IMR-90 (cell line): ENCODE measurements around the gene HDAC3. TPM values are rescaled to one million over a fixed set of nuclear protein-coding genes. Genes with fewer than 3 reads are reported as not detected.

Experiments used
- ATAC-seq: fragments of 200-7000 bp; cut with Tn5 transposase; 2 replicates; pipeline ENCODE4 v1.9.1; 2020; ENCODE audit warnings: low read depth, mild to moderate bottlenecking, moderate library complexity
- BruUV-seq: library from RNA; stranded (reverse); fragments of 400-500 nt; replicated peaks from 2 replicates; lab custom pipeline; 2021; lab: Mats Ljungman, UMichigan
- CTCF ChIA-PET: fragments of 300-600 bp; formaldehyde crosslinking; extraction: SDS; loops from one replicate; lab custom pipeline; 2021; ENCODE audit warnings: antibody characterized with exemption; lab: Yijun Ruan, JAX
- POLR2A ChIA-PET: fragments of 300-600 bp; sonication (Branson Sonifier 250); formaldehyde crosslinking; loops from one replicate; lab custom pipeline; 2022; ENCODE audit warnings: antibody characterized with exemption; ENCODE audit not compliant: unreplicated experiment; lab: Charles Lee
- DNase-seq: peaks from one replicate; pipeline ENCODE4 v3.0.0; 2013
- H2AFZ ChIP-seq: replicated peaks from 2 replicates; pipeline ENCODE3; 2013; ENCODE audit warnings: low read length, mild to moderate bottlenecking; ENCODE audit not compliant: poor library complexity
- H2AK5ac ChIP-seq: 2 replicates; pipeline ENCODE4 v1.6.1; 2013; ENCODE audit warnings: low read depth, low read length, inconsistent platforms
- H2AK9ac ChIP-seq: replicated peaks from 2 replicates; pipeline ENCODE3; 2013; ENCODE audit warnings: mild to moderate bottlenecking, low read depth, low read length, moderate library complexity; ENCODE audit not compliant: poor library complexity
- H2BK120ac ChIP-seq: 2 replicates; pipeline ENCODE4 v1.6.1; 2013; ENCODE audit warnings: low read depth, low read length, inconsistent platforms
- H2BK15ac ChIP-seq: 3 replicates; pipeline ENCODE4 v1.6.1; 2013; ENCODE audit warnings: low read depth, low read length, inconsistent platforms
- H2BK20ac ChIP-seq: 2 replicates; pipeline ENCODE4 v1.6.1; 2013; ENCODE audit warnings: low read depth, mild to moderate bottlenecking, inconsistent platforms, low read length, moderate library complexity
- H2BK5ac ChIP-seq: 2 replicates; pipeline ENCODE4 v1.6.1; 2013; ENCODE audit warnings: mild to moderate bottlenecking, low read depth, low read length, inconsistent platforms; ENCODE audit not compliant: poor library complexity, severe bottlenecking
- H3K14ac ChIP-seq: replicated peaks from 2 replicates; pipeline ENCODE4 v1.6.1; 2013; ENCODE audit warnings: low read depth, low read length, inconsistent platforms
- H3K18ac ChIP-seq: 2 replicates; pipeline ENCODE4 v1.6.1; 2013; ENCODE audit warnings: low read depth, low read length, control low read depth
- H3K23ac ChIP-seq: 2 replicates; pipeline ENCODE4 v1.6.1; 2013; ENCODE audit warnings: low read depth, low read length, inconsistent platforms
- H3K27ac ChIP-seq: 2 replicates; pipeline ENCODE4 v1.5.1; 2013; ENCODE audit warnings: mild to moderate bottlenecking, control low read depth, low read length; ENCODE audit not compliant: insufficient read depth
- H3K27me3 ChIP-seq: 2 replicates; pipeline ENCODE4 v1.6.1; 2013; ENCODE audit warnings: low read length; ENCODE audit not compliant: control insufficient read depth, insufficient read depth
- H3K36me3 ChIP-seq: 2 replicates; pipeline ENCODE4 v1.6.1; 2013; ENCODE audit warnings: low read length, mixed read lengths; ENCODE audit not compliant: control insufficient read depth, insufficient read depth
- H3K4ac ChIP-seq: 2 replicates; pipeline ENCODE4 v1.6.1; 2013; ENCODE audit warnings: low read depth, low read length, inconsistent platforms
- H3K4me1 ChIP-seq: 2 replicates; pipeline ENCODE4 v1.6.1; 2013; ENCODE audit warnings: low read length, mixed read lengths; ENCODE audit not compliant: control insufficient read depth, insufficient read depth
- H3K4me2 ChIP-seq: 2 replicates; pipeline ENCODE4 v1.6.1; 2013; ENCODE audit warnings: low read depth, mild to moderate bottlenecking, control low read depth, low read length, moderate library complexity
- H3K4me3 ChIP-seq: 2 replicates; pipeline ENCODE4 v1.5.1; 2013; ENCODE audit warnings: low read depth, mild to moderate bottlenecking, control low read depth, low read length, moderate library complexity; ENCODE audit not compliant: insufficient read depth
- H3K56ac ChIP-seq: 2 replicates; pipeline ENCODE4 v1.6.1; 2013; ENCODE audit warnings: low read length, inconsistent platforms; ENCODE audit not compliant: insufficient read depth; ENCODE audit errors: extremely low read depth
- H3K79me1 ChIP-seq, 2 experiments: 2 replicates each; pipeline ENCODE4 v1.6.1; 2013; ENCODE audit warnings: low read length in 2 of 2, inconsistent platforms in 1 of 2, low read depth in 1 of 2
- H3K9ac ChIP-seq: 2 replicates; pipeline ENCODE4 v1.6.1; 2013; ENCODE audit warnings: low read depth, low read length, control low read depth
- H3K9me1 ChIP-seq: 2 replicates; pipeline ENCODE4 v1.6.1; 2013; ENCODE audit warnings: low read length, inconsistent platforms; ENCODE audit not compliant: insufficient read depth
- H3K9me3 ChIP-seq: 2 replicates; pipeline ENCODE4 v1.6.1; 2013; ENCODE audit warnings: low read length; ENCODE audit not compliant: control insufficient read depth, insufficient read depth
- H4K20me1 ChIP-seq: 2 replicates; pipeline ENCODE4 v1.6.1; 2013; ENCODE audit warnings: low read length, inconsistent platforms; ENCODE audit not compliant: insufficient read depth
- H4K5ac ChIP-seq: 2 replicates; pipeline ENCODE4 v1.6.1; 2013; ENCODE audit warnings: mild to moderate bottlenecking, low read depth, low read length, control low read depth
- H4K8ac ChIP-seq, 2 experiments: 2 replicates each; pipeline ENCODE4 v1.6.1; 2013; ENCODE audit warnings: low read depth in 2 of 2, low read length in 2 of 2, control low read depth in 1 of 2, inconsistent platforms in 1 of 2
- H4K91ac ChIP-seq: 2 replicates; pipeline ENCODE4 v1.6.1; 2013; ENCODE audit warnings: low read depth, low read length, inconsistent platforms; ENCODE audit not compliant: insufficient read depth
- BHLHE40 ChIP-seq: fragments of 150-350 bp; IDR thresholded peaks from 2 replicates; pipeline ENCODE4 v1.6.1; 2016; ENCODE audit warnings: mild to moderate bottlenecking, low read depth, low read length
- CEBPB ChIP-seq: IDR thresholded peaks from 2 replicates; pipeline ENCODE4 v1.6.1; 2012; ENCODE audit warnings: low read depth, low read length, improper control_type of control experiment
- FOS ChIP-seq: fragments of 150-350 bp; IDR thresholded peaks from 2 replicates; pipeline ENCODE4 v1.6.1; 2016; ENCODE audit warnings: low read depth, low read length
- MAFK ChIP-seq: IDR thresholded peaks from 2 replicates; pipeline ENCODE4 v1.6.1; 2012; ENCODE audit warnings: low read depth, low read length, improper control_type of control experiment
- MAZ ChIP-seq: IDR thresholded peaks from 2 replicates; pipeline ENCODE4 v1.6.1; 2012; ENCODE audit warnings: low read depth, mild to moderate bottlenecking, low read length, improper control_type of control experiment, moderate library complexity, borderline replicate concordance
- POLR2A ChIP-seq: IDR thresholded peaks from 2 replicates; pipeline ENCODE4 v1.6.1; 2012; ENCODE audit warnings: mild to moderate bottlenecking, low read depth, low read length
- RAD21 ChIP-seq: IDR thresholded peaks from 2 replicates; pipeline ENCODE4 v1.6.1; 2012; ENCODE audit warnings: low read length, improper control_type of control experiment
- RCOR1 ChIP-seq: IDR thresholded peaks from 2 replicates; pipeline ENCODE4 v1.6.1; 2012; ENCODE audit warnings: mild to moderate bottlenecking, low read length, improper control_type of control experiment; ENCODE audit not compliant: insufficient replicate concordance
- RFX5 ChIP-seq: IDR thresholded peaks from 2 replicates; pipeline ENCODE4 v1.8.0; 2012; ENCODE audit warnings: low read depth, mild to moderate bottlenecking, low read length, moderate library complexity
- SMC3 ChIP-seq: fragments of 150-350 bp; IDR thresholded peaks from 2 replicates; pipeline ENCODE4 v1.6.1; 2016; ENCODE audit warnings: low read depth, mild to moderate bottlenecking, antibody characterized with exemption, low read length, moderate library complexity
- WGBS, 2 experiments: methylation state at CpG; one replicate each; pipeline versions ENCODE4 v1.1.5 to v1.1.7; 2013; ENCODE audit warnings: missing lambda C conversion rate in 2 of 2; ENCODE audit not compliant: insufficient read length in 1 of 2; ENCODE audit errors: extremely low coverage in 2 of 2; 5-methylcytosine and 5-hydroxymethylcytosine counted together
- dilution Hi-C: fragments of 300-500 bp; cut with HindIII; formaldehyde crosslinking; loops from one replicate; pipeline ENCODE4 v1.14.3; 2018; ENCODE audit warnings: low sequenced_read_pairs; ENCODE audit not compliant: unreplicated experiment
- in situ Hi-C: fragments of 300-500 bp; cut with MboI; formaldehyde crosslinking; loops from 3 replicates; pipeline ENCODE4 v1.14.3; 2019; ENCODE audit warnings: low sequenced_read_pairs, inconsistent platforms, mixed read lengths
- intact Hi-C: fragments of 100-400 bp; cut with micrococcal nuclease; formaldehyde crosslinking; loops from 2 replicates; pipeline ENCODE4 v1.10.0; 2022
- polyA plus RNA-seq, 3 experiments: library from polyadenylated mRNA; depleted of rRNA; stranded (reverse); fragments of >200 nt; gene quantifications; 2 replicates each; pipeline ENCODE4 v1.2.3, GENCODE V29; 2012; ENCODE audit warnings: low replicate concordance in 1 of 3
- total RNA-seq: library from RNA; depleted of rRNA; stranded (reverse); fragments of >200 nt; gene quantifications from 2 replicates; pipeline ENCODE4 v1.2.3, GENCODE V29; 2012
- TF ChIP-seq, protein P1 (sequence below): fragments of 150-350 bp; IDR thresholded peaks from 2 replicates; pipeline ENCODE4 v1.6.1; 2016; ENCODE audit warnings: low read depth, mild to moderate bottlenecking, low read length, moderate library complexity, borderline replicate concordance

The HDAC3 gene
- total and polyA plus RNA-seq, 2 of the 4 experiments (the other 2 are of a cell fraction) = 84.2 to 89.7 TPM

- H3K23ac ChIP-seq = no peak overlapping the region
- TF ChIP-seq FOS (no peak), MAZ (no peak), MAFK (no peak), CEBPB (no peak), SMC3 (no peak), RAD21 (no peak), RCOR1 (no peak), BHLHE40 (no peak), POLR2A (no peak), RFX5 (no peak)
- TF ChIP-seq, protein P1, sequence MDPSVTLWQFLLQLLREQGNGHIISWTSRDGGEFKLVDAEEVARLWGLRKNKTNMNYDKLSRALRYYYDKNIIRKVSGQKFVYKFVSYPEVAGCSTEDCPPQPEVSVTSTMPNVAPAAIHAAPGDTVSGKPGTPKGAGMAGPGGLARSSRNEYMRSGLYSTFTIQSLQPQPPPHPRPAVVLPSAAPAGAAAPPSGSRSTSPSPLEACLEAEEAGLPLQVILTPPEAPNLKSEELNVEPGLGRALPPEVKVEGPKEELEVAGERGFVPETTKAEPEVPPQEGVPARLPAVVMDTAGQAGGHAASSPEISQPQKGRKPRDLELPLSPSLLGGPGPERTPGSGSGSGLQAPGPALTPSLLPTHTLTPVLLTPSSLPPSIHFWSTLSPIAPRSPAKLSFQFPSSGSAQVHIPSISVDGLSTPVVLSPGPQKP = no peak
- no peak overlapping the region for H3K4me2 ChIP-seq
- no peak overlapping the region for H2BK15ac ChIP-seq
- H3K79me1 ChIP-seq = peaks cover 11 to 39% of the 10 kb centered on the region in 2 experiments
- in situ Hi-C loops (no loop called here), intact Hi-C loops (no loop called here), dilution Hi-C loops (no loop called here)
- POLR2A ChIA-PET = no interaction called here
- H2BK120ac ChIP-seq = no peak overlapping the region
- no peak overlapping the region for H3K18ac ChIP-seq
- no peak overlapping the region for H3K9ac ChIP-seq
- no peaks in the 10 kb centered on the region for H3K36me3 ChIP-seq
- no peak overlapping the region for H2AFZ ChIP-seq
- H4K8ac ChIP-seq = no peak overlapping the region
- H2BK20ac ChIP-seq = no peak overlapping the region
- CTCF ChIA-PET = interaction anchor here (0.7 to 1.2 kb wide), 3 partner anchors 9 to 40 kb away, joined by 3 to 5 read pairs (median 5); partner anchors contain the start of gene DIAPH1
- H3K14ac ChIP-seq = no peak overlapping the region
- DNase-seq (no peak), ATAC-seq (no peak)
- peaks cover 4% of the 10 kb centered on the region for H3K4me1 ChIP-seq
- H3K56ac ChIP-seq = no peak overlapping the region
- H2BK5ac ChIP-seq = no peak overlapping the region
- H4K91ac ChIP-seq = no peak overlapping the region
- no peak overlapping the region for H4K5ac ChIP-seq
- H3K27ac ChIP-seq = no peak overlapping the region
- no CpG with 5 or more reads among the region's 2 CpGs for WGBS, 2 experiments
- no peak overlapping the region for H3K4me3 ChIP-seq
- H3K4ac ChIP-seq = no peak overlapping the region
- H3K27me3 ChIP-seq = no peaks in the 10 kb centered on the region
- H2AK9ac ChIP-seq = no peak overlapping the region
- no peaks in the 10 kb centered on the region for H3K9me3 ChIP-seq
- no peak overlapping the region for H2AK5ac ChIP-seq
- BruUV-seq = no TSS peak
- H4K20me1 ChIP-seq = peaks cover 3% of the 10 kb centered on the region; the same call in 1 of the 2 replicates
- H3K9me1 ChIP-seq = peaks cover 5% of the 10 kb centered on the region
Observed at GRCh38 chr5:141608046-141608445, 28.6 kb downstream of the HDAC3 start.
